NCI-H128 (cell line): ENCODE measurements around the gene ELP4.

Experiments
- DNase-seq: peaks from one replicate; lab custom pipeline; 2025; ENCODE audit not compliant: unreplicated experiment; lab: John Stamatoyannopoulos, UW

The ELP4 gene

GRCh38 chr11:31768749-31769640 lies 259.4 kb downstream of the ELP4 start:
- DNase-seq: no peak

GRCh38 chr11:31770011-31770700 lies 260.6 kb downstream of the ELP4 start:
- no peak for DNase-seq

- DNase-seq: no peak
These were observed 262.8 kb downstream of the ELP4 start for GRCh38 chr11:31772412-31772811.

- no peak for DNase-seq
These were observed 269.8 kb downstream of the ELP4 start for GRCh38 chr11:31779374-31779791.

- no peak for DNase-seq
These were observed 270.5 kb downstream of the ELP4 start for GRCh38 chr11:31780078-31780477.

GRCh38 chr11:31780480-31780971 lies 271.0 kb downstream of the ELP4 start:
- DNase-seq: no peak

- no peak for DNase-seq
These were observed 272.7 kb downstream of the ELP4 start for GRCh38 chr11:31782257-31782656.

- no peak for DNase-seq
These were observed 273.7 kb downstream of the ELP4 start for GRCh38 chr11:31783252-31783651.

GRCh38 chr11:31784611-31785010 lies 275.0 kb downstream of the ELP4 start:
- DNase-seq: no peak

- no peak for DNase-seq
These were observed 277.6 kb downstream of the ELP4 start for GRCh38 chr11:31786996-31787685.

- no peak for DNase-seq
These were observed 278.5 kb downstream of the ELP4 start for GRCh38 chr11:31788085-31788484.

- no peak for DNase-seq
These were observed 281.1 kb downstream of the ELP4 start for GRCh38 chr11:31790649-31791048.

- DNase-seq: no peak
These were observed 282.5 kb downstream of the ELP4 start for GRCh38 chr11:31792036-31792435.

GRCh38 chr11:31792456-31792855 lies 282.9 kb downstream of the ELP4 start:
- DNase-seq: no peak

- no peak for DNase-seq
These were observed 283.7 kb downstream of the ELP4 start for GRCh38 chr11:31793264-31793663.

- DNase-seq: no peak
These were observed 285.0 kb downstream of the ELP4 start for GRCh38 chr11:31794548-31794947.

- no peak for DNase-seq
These were observed 286.3 kb downstream of the ELP4 start for GRCh38 chr11:31795706-31796498.

GRCh38 chr11:31796499-31797189 lies 287.1 kb downstream of the ELP4 start:
- no peak for DNase-seq

- DNase-seq: no peak
These were observed 287.9 kb downstream of the ELP4 start for GRCh38 chr11:31797190-31798056.
